Body of pancreas (tissue), 4 donors: ENCODE measurements around the gene NINJ1.

Experiments
- CTCF ChIP-seq, 7 experiments: fragments of 450-650 bp in 4 of 7; fragments of 200-600 bp in 3 of 7; sonication (generic) in 3 of 7; IDR thresholded peaks; one replicate each; pipeline ENCODE4 v1.5.1; 2016 to 2019; ENCODE audit warnings: antibody characterized with exemption in 7 of 7
- POLR2A ChIP-seq, 3 donors: fragments of 450-650 bp; IDR thresholded peaks; one replicate each; pipeline ENCODE4 v1.6.1; 2016; ENCODE audit warnings: antibody characterized with exemption in 3 of 3, mild to moderate bottlenecking in 2 of 3

- no peak for TF ChIP-seq CTCF (IDR thresholded peaks at IDR 0.05)
- TF ChIP-seq POLR2A (IDR thresholded peaks at IDR 0.05): peak; percentile 83 to 89 (median 87)
These were observed 38.6 kb downstream of the NINJ1 start for GRCh38 chr9:93095205-93096130.
